Muscle of back (tissue), 10 donors: ENCODE data around the gene ORC4. TPM values are rescaled to one million over a fixed set of nuclear protein-coding genes. Genes with fewer than 3 reads are reported as not detected.

ENCODE experiments used
- polyA plus RNA-seq, 10 donors: library from polyadenylated mRNA; unstranded; fragments of 120-200 nt; gene quantifications; one replicate each; pipeline ENCODE4 v1.2.1, GENCODE V29; 2013; ENCODE audit not compliant: insufficient read length in 10 of 10

Gene ORC4
- polyA plus RNA-seq, 10 donors, result 33.7 to 55.5 (median 45.2) TPM

Other genes starting within 250 kb of the ORC4 start
- gene ACVR2A, start 175.7 kb downstream of the ORC4 start, polyA plus RNA-seq, result 10 to 100 TPM; 13.0 to 34.3 (median 20.8) TPM
- 10 to 100 TPM; 16.4 to 27.5 (median 22.4) TPM for gene MBD5, start 354 bp upstream of the ORC4 start, polyA plus RNA-seq